IPS-NIHi7 (cell line): ENCODE results near the gene AP4E1.
"Not testable (repeated sequence)": the region's sequence is repeated elsewhere in the genome, so short reads cannot be mapped to it uniquely, and the experiment has no call there.

Experiments
- DNase-seq: peaks from one replicate; pipeline ENCODE4 v3.0.0; 2012; ENCODE audit warnings: mixed read lengths; ENCODE audit errors: extremely low spot score

AP4E1 gene

GRCh38 chr15:50889589-50889988 lies 18.9 kb upstream of the AP4E1 start:
- DNase-seq, result no peak

- DNase-seq, result no peak
Measured at GRCh38 chr15:50890751-50891150, 17.7 kb upstream of the AP4E1 start.

- DNase-seq, result no peak
Measured at GRCh38 chr15:50891159-50891558, 17.3 kb upstream of the AP4E1 start.

GRCh38 chr15:50893976-50894375 lies 14.5 kb upstream of the AP4E1 start:
- DNase-seq, result no peak

- DNase-seq, result not testable (repeated sequence)
Measured at GRCh38 chr15:50901390-50901789, 7.1 kb upstream of the AP4E1 start.

- DNase-seq, result no peak
Measured at GRCh38 chr15:50904211-50904610, 4.3 kb upstream of the AP4E1 start.

- DNase-seq, result no peak
Measured at GRCh38 chr15:50905055-50905454, 3.4 kb upstream of the AP4E1 start.

GRCh38 chr15:50906954-50907600 lies 1.4 kb upstream of the AP4E1 start:
- DNase-seq, result no peak

- peak; percentile 44 for DNase-seq
Measured at GRCh38 chr15:50907601-50908208, 778 bp upstream of the AP4E1 start.

GRCh38 chr15:50909010-50909317 lies 481 bp downstream of the AP4E1 start:
- no peak for DNase-seq

GRCh38 chr15:50910426-50910795 lies 1.9 kb downstream of the AP4E1 start:
- not testable (repeated sequence) for DNase-seq

- no peak for DNase-seq
Measured at GRCh38 chr15:50911001-50911400, 2.5 kb downstream of the AP4E1 start.

GRCh38 chr15:50911621-50912020 lies 3.1 kb downstream of the AP4E1 start:
- no peak for DNase-seq

GRCh38 chr15:50916400-50916799 lies 7.9 kb downstream of the AP4E1 start:
- DNase-seq, result no peak

GRCh38 chr15:50919359-50919758 lies 10.9 kb downstream of the AP4E1 start:
- not testable (repeated sequence) for DNase-seq

GRCh38 chr15:50925281-50925680 lies 16.8 kb downstream of the AP4E1 start:
- DNase-seq, result no peak

GRCh38 chr15:50929062-50929461 lies 20.6 kb downstream of the AP4E1 start:
- DNase-seq, result no peak

GRCh38 chr15:50930792-50931191 lies 22.3 kb downstream of the AP4E1 start:
- no peak for DNase-seq

GRCh38 chr15:50933341-50933740 lies 24.9 kb downstream of the AP4E1 start:
- no peak for DNase-seq

GRCh38 chr15:50938525-50938924 lies 30.0 kb downstream of the AP4E1 start:
- no peak for DNase-seq

GRCh38 chr15:50939911-50940310 lies 31.4 kb downstream of the AP4E1 start:
- DNase-seq, result no peak

GRCh38 chr15:50940506-50940905 lies 32.0 kb downstream of the AP4E1 start:
- no peak for DNase-seq

GRCh38 chr15:50943638-50944037 lies 35.2 kb downstream of the AP4E1 start:
- no peak for DNase-seq

- no peak for DNase-seq
Measured at GRCh38 chr15:50944672-50945071, 36.2 kb downstream of the AP4E1 start.
